ENCODE results near the gene RSPO1. TPM values are rescaled to one million over a fixed set of nuclear protein-coding genes. Genes with fewer than 3 reads are reported as not detected.

The RSPO1 gene
- total and polyA plus RNA-seq, 4 donors, result 0.06 to 0.14 (median 0.08) TPM; not detected in 1

DNA sequence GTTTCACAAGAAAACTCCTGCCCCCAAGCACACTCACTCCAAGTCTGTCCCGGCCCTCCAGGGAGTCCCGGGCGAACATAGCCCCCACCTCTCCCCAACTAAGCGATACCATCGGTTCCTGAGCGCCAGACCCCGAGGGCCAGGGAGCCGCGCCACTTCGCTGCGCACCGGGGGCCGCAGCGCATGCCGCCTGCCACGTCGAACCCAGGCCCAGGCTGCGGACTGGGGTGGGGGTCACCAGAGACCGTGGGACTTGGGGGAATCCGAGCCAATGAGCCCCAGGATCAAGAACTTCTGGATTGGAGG lies 801 bp downstream of the RSPO1 start:
- DNase-seq (ENCODE audit: low spot score), result no peak
- WGBS, result 5% methylated on average over 20 of the region's 20 CpGs
- TF ChIP-seq ATF3 (IDR thresholded peaks at IDR 0.05) (no peak), ZBTB33 (IDR thresholded peaks at IDR 0.05) (no peak), NR2F2 (IDR thresholded peaks at IDR 0.05) (no peak), HNF4A (conservative IDR thresholded peaks at IDR 0.05) (no peak), JUND (IDR thresholded peaks at IDR 0.05) (no peak), EGR1 (IDR thresholded peaks at IDR 0.05; ENCODE audit: low read depth in 2 of 2) (no peak), SP1 (IDR thresholded peaks at IDR 0.05) (no peak)
- TF ChIP-seq, protein P1, sequence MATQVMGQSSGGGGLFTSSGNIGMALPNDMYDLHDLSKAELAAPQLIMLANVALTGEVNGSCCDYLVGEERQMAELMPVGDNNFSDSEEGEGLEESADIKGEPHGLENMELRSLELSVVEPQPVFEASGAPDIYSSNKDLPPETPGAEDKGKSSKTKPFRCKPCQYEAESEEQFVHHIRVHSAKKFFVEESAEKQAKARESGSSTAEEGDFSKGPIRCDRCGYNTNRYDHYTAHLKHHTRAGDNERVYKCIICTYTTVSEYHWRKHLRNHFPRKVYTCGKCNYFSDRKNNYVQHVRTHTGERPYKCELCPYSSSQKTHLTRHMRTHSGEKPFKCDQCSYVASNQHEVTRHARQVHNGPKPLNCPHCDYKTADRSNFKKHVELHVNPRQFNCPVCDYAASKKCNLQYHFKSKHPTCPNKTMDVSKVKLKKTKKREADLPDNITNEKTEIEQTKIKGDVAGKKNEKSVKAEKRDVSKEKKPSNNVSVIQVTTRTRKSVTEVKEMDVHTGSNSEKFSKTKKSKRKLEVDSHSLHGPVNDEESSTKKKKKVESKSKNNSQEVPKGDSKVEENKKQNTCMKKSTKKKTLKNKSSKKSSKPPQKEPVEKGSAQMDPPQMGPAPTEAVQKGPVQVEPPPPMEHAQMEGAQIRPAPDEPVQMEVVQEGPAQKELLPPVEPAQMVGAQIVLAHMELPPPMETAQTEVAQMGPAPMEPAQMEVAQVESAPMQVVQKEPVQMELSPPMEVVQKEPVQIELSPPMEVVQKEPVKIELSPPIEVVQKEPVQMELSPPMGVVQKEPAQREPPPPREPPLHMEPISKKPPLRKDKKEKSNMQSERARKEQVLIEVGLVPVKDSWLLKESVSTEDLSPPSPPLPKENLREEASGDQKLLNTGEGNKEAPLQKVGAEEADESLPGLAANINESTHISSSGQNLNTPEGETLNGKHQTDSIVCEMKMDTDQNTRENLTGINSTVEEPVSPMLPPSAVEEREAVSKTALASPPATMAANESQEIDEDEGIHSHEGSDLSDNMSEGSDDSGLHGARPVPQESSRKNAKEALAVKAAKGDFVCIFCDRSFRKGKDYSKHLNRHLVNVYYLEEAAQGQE (IDR thresholded peaks at IDR 0.05), result no peak
- TF ChIP-seq, protein P2, sequence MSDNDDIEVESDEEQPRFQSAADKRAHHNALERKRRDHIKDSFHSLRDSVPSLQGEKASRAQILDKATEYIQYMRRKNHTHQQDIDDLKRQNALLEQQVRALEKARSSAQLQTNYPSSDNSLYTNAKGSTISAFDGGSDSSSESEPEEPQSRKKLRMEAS (IDR thresholded peaks at IDR 0.05), result no peak
- Histone ChIP-seq H3K9me3 (ENCODE audit: control insufficient read depth in 4 of 4, low read length in 3 of 4) (no peaks in the 10 kb centered on the region), H3K4me1 (ENCODE audit: control insufficient read depth in 4 of 4, insufficient read depth in 4 of 4, low read length in 3 of 4) (peaks cover 0 to 14% (median 8%) of the 10 kb centered on the region in 4 donors), H3K27ac (ENCODE audit: low read depth in 1 of 2, low read length in 2 of 2) (no peak overlapping the region), H3K27me3 (ENCODE audit: control insufficient read depth in 4 of 4, insufficient read depth in 4 of 4, low read length in 3 of 4) (peaks cover 0 to 18% (median 15%) of the 10 kb centered on the region in 4 donors), H3K9ac (ENCODE audit: low read depth in 1 of 2, low read length in 2 of 2) (no peak overlapping the region), H3K4me3 (ENCODE audit: low read depth in 1 of 3, low read length in 3 of 3) (no peak overlapping the region), H3K36me3 (ENCODE audit: control insufficient read depth in 4 of 4, insufficient read depth in 3 of 4, low read depth in 1 of 4, low read length in 3 of 4) (no peaks in the 10 kb centered on the region)

DNA sequence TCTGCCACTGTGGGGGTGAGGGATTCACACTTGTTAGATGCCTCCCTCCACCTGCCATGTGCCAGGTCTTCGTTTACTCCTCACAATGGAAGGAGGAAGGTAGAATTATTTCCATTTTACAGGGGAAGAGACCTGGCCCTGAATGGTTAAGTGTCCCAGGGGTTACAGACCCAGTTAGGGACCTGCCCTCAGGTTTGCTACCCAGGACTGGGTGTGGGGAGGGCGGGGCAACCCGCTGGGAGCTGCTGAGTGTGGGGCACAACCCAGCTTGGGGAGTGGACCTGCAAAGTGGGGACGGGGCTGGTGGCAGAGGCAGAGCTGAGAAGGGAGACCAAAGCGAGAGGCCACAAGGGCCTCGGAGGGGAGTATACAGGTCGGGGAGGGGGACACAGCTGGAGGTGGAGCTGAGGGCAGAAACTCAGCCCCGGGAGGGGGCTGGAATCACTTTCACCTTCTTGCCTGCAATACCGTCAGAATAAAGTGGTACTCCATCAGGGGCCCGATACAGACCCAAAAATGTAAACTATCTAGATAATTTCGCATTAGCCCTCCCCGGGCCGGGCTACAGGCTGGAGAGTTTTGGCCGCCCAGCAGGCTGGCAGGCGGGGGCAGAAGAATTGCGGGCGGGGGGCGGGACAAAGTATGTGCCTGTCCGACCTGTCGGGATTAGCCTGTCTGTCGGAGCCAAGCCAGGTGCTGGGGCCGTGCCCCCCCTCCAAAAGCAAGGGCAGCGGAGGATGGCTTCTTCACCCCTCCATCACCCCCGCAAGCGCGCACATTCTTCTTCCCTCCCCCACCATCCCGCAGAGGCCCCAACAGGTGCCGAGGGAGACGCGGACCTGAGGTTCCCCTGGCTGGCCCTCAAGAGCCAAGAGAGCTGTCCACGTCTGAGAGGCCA lies 1.4 kb downstream of the RSPO1 start:
- Histone ChIP-seq H3K36me3 (ENCODE audit: control insufficient read depth in 4 of 4, insufficient read depth in 3 of 4, low read depth in 1 of 4, low read length in 3 of 4) (no peaks in the 10 kb centered on the region), H3K27me3 (ENCODE audit: control insufficient read depth in 4 of 4, insufficient read depth in 4 of 4, low read length in 3 of 4) (peaks cover 0 to 18% (median 15%) of the 10 kb centered on the region in 4 donors), H3K9ac (ENCODE audit: low read depth in 1 of 2, low read length in 2 of 2) (no peak overlapping the region), H3K4me1 (ENCODE audit: control insufficient read depth in 4 of 4, insufficient read depth in 4 of 4, low read length in 3 of 4) (peaks cover 0 to 14% (median 8%) of the 10 kb centered on the region in 4 donors), H3K9me3 (ENCODE audit: control insufficient read depth in 4 of 4, low read length in 3 of 4) (no peaks in the 10 kb centered on the region), H3K4me3 (ENCODE audit: low read depth in 1 of 3, low read length in 3 of 3) (no peak overlapping the region), H3K27ac (ENCODE audit: low read depth in 1 of 2, low read length in 2 of 2) (no peak overlapping the region)
- 8% methylated on average over 31 of the region's 31 CpGs for WGBS
- no peak for DNase-seq (ENCODE audit: low spot score)
- no peak for TF ChIP-seq GABPA (IDR thresholded peaks at IDR 0.05 in 1 of 2, conservative IDR thresholded peaks at IDR 0.05 in 1 of 2)
- no peak for TF ChIP-seq RAD21 (IDR thresholded peaks at IDR 0.05)
- TF ChIP-seq JUND (IDR thresholded peaks at IDR 0.05), result no peak
- no peak for TF ChIP-seq TAF1 (conservative IDR thresholded peaks at IDR 0.05)
- no peak for TF ChIP-seq CTCF (IDR thresholded peaks at IDR 0.05; ENCODE audit: low read depth, low read length, missing input control)
- TF ChIP-seq RXRA (IDR thresholded peaks at IDR 0.05), result no peak
- TF ChIP-seq, protein P1 (IDR thresholded peaks at IDR 0.05), result no peak
- TF ChIP-seq NR2F2 (IDR thresholded peaks at IDR 0.05), result no peak
- TF ChIP-seq HNF4A (conservative IDR thresholded peaks at IDR 0.05), result no peak
- TF ChIP-seq, protein P2 (IDR thresholded peaks at IDR 0.05), result no peak
- TF ChIP-seq ATF3 (IDR thresholded peaks at IDR 0.05), result no peak
- no peak for TF ChIP-seq SP1 (IDR thresholded peaks at IDR 0.05)
- TF ChIP-seq FOXA2 (IDR thresholded peaks at IDR 0.05), result no peak
- no peak for TF ChIP-seq FOXA1 (IDR thresholded peaks at IDR 0.05)
- TF ChIP-seq EGR1 (IDR thresholded peaks at IDR 0.05; ENCODE audit: low read depth in 2 of 2), result no peak
- no peak for TF ChIP-seq YY1 (IDR thresholded peaks at IDR 0.05)

Measured in liver (tissue), 9 donors.